K562 (cell line): Measurements from ENCODE around the gene ANGEL2. TPM values are rescaled to one million over a fixed set of nuclear protein-coding genes. Genes with fewer than 3 reads are reported as not detected.
A peak's percentile ranks its signal among the peaks of the same experiment; 100 is the strongest.

ENCODE experiments used
- BCL6 ChIP-seq: fragments of 250-450 bp; sonication (Bioruptor Pico); IDR thresholded peaks from 2 replicates; pipeline ENCODE4 v1.4.0; 2020
- CTBP1 ChIP-seq: fragments of 450-650 bp; IDR thresholded peaks from 2 replicates; pipeline ENCODE4 v1.6.1; 2016; ENCODE audit warnings: borderline replicate concordance
- FOSL1 ChIP-seq: fragments of 200-800 bp; sonication (Bioruptor generic); conservative IDR thresholded peaks from 2 replicates; pipeline ENCODE4 v1.6.1; 2016; ENCODE audit warnings: missing genetic modification characterization, missing compliant biosample characterization
- GATA2 ChIP-seq: sonication (generic); formaldehyde crosslinking; IDR thresholded peaks from 2 replicates; pipeline ENCODE4 v1.4.0; 2020; ENCODE audit warnings: mild to moderate bottlenecking, missing genetic modification reagents
- GTF2E2 ChIP-seq: fragments of 200-800 bp; sonication (Bioruptor generic); IDR thresholded peaks from 2 replicates; pipeline ENCODE4 v1.6.1; 2016; ENCODE audit warnings: missing genetic modification characterization, missing compliant biosample characterization
- HNRNPUL1 ChIP-seq: fragments of 200-400 bp; formaldehyde crosslinking; IDR thresholded peaks from 2 replicates; pipeline ENCODE4 v1.6.1; 2017; ENCODE audit warnings: low read length
- IRF2 ChIP-seq: sonication (generic); formaldehyde crosslinking; IDR thresholded peaks from 2 replicates; pipeline ENCODE4 v1.8.1; 2022; ENCODE audit warnings: mild to moderate bottlenecking, missing genetic modification reagents
- KDM1A ChIP-seq, 2 experiments: fragments of 450-650 bp; IDR thresholded peaks; 2 replicates each; pipeline ENCODE4 v1.6.1; 2016; ENCODE audit warnings: mild to moderate bottlenecking in 2 of 2
- KLF13 ChIP-seq: fragments of 450-650 bp; IDR thresholded peaks from 2 replicates; pipeline ENCODE4 v1.6.1; 2016; ENCODE audit warnings: missing genetic modification characterization, low read depth, mild to moderate bottlenecking, missing compliant biosample characterization, moderate library complexity, borderline replicate concordance
- MCM2 ChIP-seq: fragments of 450-650 bp; IDR thresholded peaks from 2 replicates; pipeline ENCODE4 v1.6.1; 2017; ENCODE audit warnings: low read depth, mild to moderate bottlenecking
- MEIS2 ChIP-seq: fragments of 450-650 bp; IDR thresholded peaks from 2 replicates; pipeline ENCODE4 v1.6.1; 2014; ENCODE audit warnings: mild to moderate bottlenecking; ENCODE audit not compliant: partially characterized antibody
- NR2F6 ChIP-seq: fragments of 450-650 bp; formaldehyde crosslinking; IDR thresholded peaks from 2 replicates; pipeline ENCODE4 v1.4.0; 2020; ENCODE audit warnings: mild to moderate bottlenecking
- POLR2B ChIP-seq: fragments of 450-650 bp; IDR thresholded peaks from 2 replicates; pipeline ENCODE4 v1.6.1; 2018; ENCODE audit warnings: low read depth; ENCODE audit not compliant: partially characterized antibody
- POLR2H ChIP-seq: IDR thresholded peaks from 2 replicates; pipeline ENCODE4 v1.6.1; 2016; ENCODE audit warnings: missing genetic modification characterization, low read depth, mild to moderate bottlenecking, control low read depth, missing compliant biosample characterization, moderate library complexity
- SMAD2 ChIP-seq: fragments of 150-350 bp; IDR thresholded peaks from 2 replicates; pipeline ENCODE4 v1.6.1; 2014; ENCODE audit warnings: low read depth, mild to moderate bottlenecking, low read length
- TRIM28 ChIP-seq: fragments of 450-650 bp; IDR thresholded peaks from 2 replicates; pipeline ENCODE4 v1.6.1; 2017
- XRCC4 ChIP-seq: IDR thresholded peaks from one replicate; pipeline ENCODE4 v1.6.1; 2011; ENCODE audit not compliant: insufficient read depth, insufficient read length; ENCODE audit errors: extremely low read depth
- ZNF274 ChIP-seq: IDR thresholded peaks from 2 replicates; pipeline ENCODE4 v1.6.1; 2011; ENCODE audit warnings: low read depth, mild to moderate bottlenecking, low read length, moderate library complexity, borderline replicate concordance
- ZNF57 ChIP-seq: fragments of 450-650 bp; formaldehyde crosslinking; IDR thresholded peaks from 2 replicates; pipeline ENCODE4 v1.4.0; 2020; ENCODE audit warnings: mild to moderate bottlenecking, moderate library complexity
- polyA plus RNA-seq, 8 experiments: library from polyadenylated mRNA; depleted of rRNA in 4 of 8; stranded (reverse) in 5 of 8; unstranded in 3 of 8; fragments of >200 nt; fragmentation: Nextera tagmentation in 2 of 8; fragmentation: Illumina TruSeq in 1 of 8; extraction: Ambion mirVana in 2 of 8; extraction: Trizol in 1 of 8; gene quantifications; 2 replicates each; pipeline versions ENCODE4 v1.2.1 to v1.2.3, GENCODE V29; 2011 to 2014; ENCODE audit warnings: inconsistent platforms in 1 of 8, missing spikeins in 1 of 8
- total RNA-seq, 7 experiments: library from RNA; depleted of rRNA in 6 of 7; stranded (reverse); fragments of >200 nt in 6 of 7; fragmentation: Illumina TruSeq in 2 of 7; extraction: Trizol in 2 of 7; gene quantifications; 2 replicates each; pipeline versions ENCODE4 v1.2.1 to v1.2.3, GENCODE V29; 2011 to 2021; ENCODE audit warnings: low replicate concordance in 1 of 7
- TF ChIP-seq, protein P1 (sequence below): fragments of 250-450 bp; sonication (Bioruptor Pico); IDR thresholded peaks from 2 replicates; pipeline ENCODE4 v1.8.0; 2021; ENCODE audit warnings: mild to moderate bottlenecking, moderate library complexity
- TF ChIP-seq, protein P2 (sequence below), 2 experiments: IDR thresholded peaks in 1 of 2; conservative IDR thresholded peaks in 1 of 2; 2 replicates each; pipeline ENCODE4 v1.6.1; 2016; ENCODE audit warnings: low read depth in 2 of 2, mild to moderate bottlenecking in 1 of 2, missing compliant biosample characterization in 1 of 2, missing genetic modification characterization in 1 of 2, moderate library complexity in 1 of 2
- TF ChIP-seq, protein P3 (sequence below): fragments of 250-450 bp; sonication (Bioruptor Pico); IDR thresholded peaks from 2 replicates; pipeline ENCODE4 v1.8.0; 2021; ENCODE audit warnings: moderate library complexity, mild to moderate bottlenecking, inconsistent platforms
- TF ChIP-seq, protein P4 (sequence below): sonication (generic); formaldehyde crosslinking; IDR thresholded peaks from 2 replicates; pipeline ENCODE4 v1.5.0; 2020; ENCODE audit warnings: missing genetic modification reagents

ANGEL2 gene
- total and polyA plus RNA-seq, 9 of the 15 experiments (the other 6 are each of a cell fraction or from before 2014, with no cell fraction given): 6.8 to 34.6 (median 26.2) TPM

DNA sequence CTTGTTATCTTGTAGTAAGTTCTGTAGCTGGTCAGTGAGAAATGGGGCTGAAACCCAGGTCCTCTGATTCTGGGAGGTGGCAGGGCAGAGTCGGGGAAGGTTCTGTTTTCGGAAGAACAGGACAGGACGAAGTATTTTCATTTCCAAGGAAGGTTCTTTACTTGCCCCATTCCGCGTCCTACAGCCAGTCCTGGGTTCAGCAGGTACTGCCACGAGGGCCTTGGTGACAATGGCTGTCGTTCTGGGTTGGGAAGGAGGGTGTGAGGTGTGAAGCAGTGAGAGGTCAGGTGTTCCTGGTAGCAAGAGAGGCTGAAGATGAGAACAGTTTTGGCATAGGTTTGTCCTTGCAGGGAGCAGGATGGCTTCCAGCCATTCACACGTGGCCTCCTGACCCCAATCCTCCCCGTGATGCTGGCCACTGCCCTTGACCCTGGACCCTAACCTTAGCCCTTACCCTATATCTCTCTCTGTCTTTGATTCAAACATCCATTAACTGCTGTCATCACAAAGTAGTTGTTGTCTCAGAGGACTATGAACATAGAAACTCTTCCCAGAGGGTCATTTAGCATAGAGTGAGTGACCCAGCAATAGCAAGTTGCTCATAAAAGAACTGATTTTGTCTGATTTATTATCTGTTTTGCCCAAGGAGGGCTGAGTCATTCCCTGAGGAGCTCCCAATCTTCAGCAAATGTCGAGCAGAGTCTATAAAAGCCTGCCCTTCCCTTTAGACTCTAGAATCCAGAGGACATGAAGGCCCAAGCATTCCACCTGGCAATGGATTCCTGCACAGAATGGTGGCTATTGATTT is 40.4 kb downstream of the ANGEL2 start (continued):
- TF ChIP-seq FOSL1 (peak; percentile 84), BCL6 (no peak), POLR2B (no peak), POLR2H (tag) (no peak), SMAD2 (no peak), GATA2 (CRISPR knock-in tag) (no peak), HNRNPUL1 (no peak), XRCC4 (no peak), NR2F6 (CRISPR knock-in tag) (no peak), GTF2E2 (tag) (no peak), CTBP1 (no peak), IRF2 (CRISPR knock-in tag) (no peak), MCM2 (no peak), ZNF274 (no peak), MEIS2 (peak; percentile 61), ZNF57 (CRISPR knock-in tag) (no peak), KDM1A (IDR thresholded peaks at IDR 0.05) (peak; percentile 90 to 94), KLF13 (no peak), TRIM28 (no peak)
- TF ChIP-seq, protein P1, sequence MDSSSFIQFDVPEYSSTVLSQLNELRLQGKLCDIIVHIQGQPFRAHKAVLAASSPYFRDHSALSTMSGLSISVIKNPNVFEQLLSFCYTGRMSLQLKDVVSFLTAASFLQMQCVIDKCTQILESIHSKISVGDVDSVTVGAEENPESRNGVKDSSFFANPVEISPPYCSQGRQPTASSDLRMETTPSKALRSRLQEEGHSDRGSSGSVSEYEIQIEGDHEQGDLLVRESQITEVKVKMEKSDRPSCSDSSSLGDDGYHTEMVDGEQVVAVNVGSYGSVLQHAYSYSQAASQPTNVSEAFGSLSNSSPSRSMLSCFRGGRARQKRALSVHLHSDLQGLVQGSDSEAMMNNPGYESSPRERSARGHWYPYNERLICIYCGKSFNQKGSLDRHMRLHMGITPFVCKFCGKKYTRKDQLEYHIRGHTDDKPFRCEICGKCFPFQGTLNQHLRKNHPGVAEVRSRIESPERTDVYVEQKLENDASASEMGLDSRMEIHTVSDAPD: no peak
- TF ChIP-seq, protein P2, sequence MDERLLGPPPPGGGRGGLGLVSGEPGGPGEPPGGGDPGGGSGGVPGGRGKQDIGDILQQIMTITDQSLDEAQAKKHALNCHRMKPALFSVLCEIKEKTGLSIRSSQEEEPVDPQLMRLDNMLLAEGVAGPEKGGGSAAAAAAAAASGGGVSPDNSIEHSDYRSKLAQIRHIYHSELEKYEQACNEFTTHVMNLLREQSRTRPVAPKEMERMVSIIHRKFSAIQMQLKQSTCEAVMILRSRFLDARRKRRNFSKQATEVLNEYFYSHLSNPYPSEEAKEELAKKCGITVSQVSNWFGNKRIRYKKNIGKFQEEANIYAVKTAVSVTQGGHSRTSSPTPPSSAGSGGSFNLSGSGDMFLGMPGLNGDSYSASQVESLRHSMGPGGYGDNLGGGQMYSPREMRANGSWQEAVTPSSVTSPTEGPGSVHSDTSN (CRISPR knock-in tag; IDR thresholded peaks at IDR 0.05; ENCODE audit: low read depth): no peak
- TF ChIP-seq, protein P2 (tag; conservative IDR thresholded peaks at IDR 0.05; ENCODE audit: low read depth): peak; percentile 73
- TF ChIP-seq, protein P3, sequence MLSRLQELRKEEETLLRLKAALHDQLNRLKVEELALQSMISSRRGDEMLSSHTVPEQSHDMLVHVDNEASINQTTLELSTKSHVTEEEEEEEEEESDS: no peak
- TF ChIP-seq, protein P4, sequence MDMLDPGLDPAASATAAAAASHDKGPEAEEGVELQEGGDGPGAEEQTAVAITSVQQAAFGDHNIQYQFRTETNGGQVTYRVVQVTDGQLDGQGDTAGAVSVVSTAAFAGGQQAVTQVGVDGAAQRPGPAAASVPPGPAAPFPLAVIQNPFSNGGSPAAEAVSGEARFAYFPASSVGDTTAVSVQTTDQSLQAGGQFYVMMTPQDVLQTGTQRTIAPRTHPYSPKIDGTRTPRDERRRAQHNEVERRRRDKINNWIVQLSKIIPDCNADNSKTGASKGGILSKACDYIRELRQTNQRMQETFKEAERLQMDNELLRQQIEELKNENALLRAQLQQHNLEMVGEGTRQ (CRISPR knock-in tag): no peak
